ENCODE data around the gene SCYGR6.

GRCh38 chr2:227765788-227766372 is 41.3 kb upstream of the SCYGR6 start:
- TF ChIP-seq CTCF (conservative IDR thresholded peaks at IDR 0.05 in 1 of 2, IDR thresholded peaks at IDR 0.05 in 1 of 2; ENCODE audit: extremely low read depth in 1 of 2, insufficient read depth in 1 of 2, low read depth in 1 of 2, low read length in 2 of 2) (no peak), EZH2 (IDR thresholded peaks at IDR 0.05; ENCODE audit: borderline replicate concordance, low read length) (no peak)

All from mammary epithelial cell (primary cell).